ENCODE measurements around the gene SSRP1. TPM values are rescaled to one million over a fixed set of nuclear protein-coding genes. Genes with fewer than 3 reads are reported as not detected.

The SSRP1 gene
- total RNA-seq, 1 donor from 2014 or later = 40.1 TPM

- DNase-seq = no peak
These were observed 497 bp upstream of the SSRP1 start for GRCh38 chr11:57336111-57336666.

GRCh38 chr11:57335023-57335342 lies 709 bp downstream of the SSRP1 start:
- DNase-seq = no peak

GRCh38 chr11:57332694-57333440 lies 2.8 kb downstream of the SSRP1 start:
- no peak for DNase-seq

- no peak for DNase-seq
These were observed 4.0 kb downstream of the SSRP1 start for GRCh38 chr11:57331720-57332119.

- DNase-seq = no peak
These were observed 5.7 kb downstream of the SSRP1 start for GRCh38 chr11:57330029-57330428.

- no peak for DNase-seq
These were observed 8.0 kb downstream of the SSRP1 start for GRCh38 chr11:57327721-57328120.

- peak; percentile 40 for DNase-seq
These were observed 10.0 kb downstream of the SSRP1 start for GRCh38 chr11:57325735-57326048.

GRCh38 chr11:57324886-57325734 lies 10.6 kb downstream of the SSRP1 start, which contains the start of gene TNKS1BP1:
TSS of gene TNKS1BP1 (minus strand) at chr11:57324952. CDS start at chr11:57321885, 3,067 bp downstream.
- DNase-seq = peak; percentile 97

- peak; percentile 80 for DNase-seq
These were observed 11.4 kb downstream of the SSRP1 start for GRCh38 chr11:57324154-57324885.

GRCh38 chr11:57323855-57324153 lies 11.9 kb downstream of the SSRP1 start:
- DNase-seq = peak; percentile 62

- peak; percentile 32 for DNase-seq
These were observed 12.4 kb downstream of the SSRP1 start for GRCh38 chr11:57323167-57323854.

- peak; percentile 98 for DNase-seq
These were observed 13.2 kb downstream of the SSRP1 start for GRCh38 chr11:57322256-57323166.

GRCh38 chr11:57321388-57322255 lies 14.1 kb downstream of the SSRP1 start:
- DNase-seq = no peak

GRCh38 chr11:57320719-57321387 lies 14.8 kb downstream of the SSRP1 start:
- DNase-seq = no peak

- no peak for DNase-seq
These were observed 15.5 kb downstream of the SSRP1 start for GRCh38 chr11:57320067-57320718.

GRCh38 chr11:57318178-57318577 lies 17.5 kb downstream of the SSRP1 start:
- peak; percentile 76 for DNase-seq

- no peak for DNase-seq
These were observed 19.7 kb downstream of the SSRP1 start for GRCh38 chr11:57316017-57316416.

GRCh38 chr11:57315491-57315890 lies 20.2 kb downstream of the SSRP1 start:
- DNase-seq = no peak
